Stimulated activated CD4-positive, alpha-beta T cell treated with anti-CD3 and anti-CD28 coated beads, Interleukin-1b, Interleukin-23, amount 100 ng/mL, for 48 hours (primary cell): ENCODE results near the gene CELA3B.
"Not testable (repeated sequence)": the region's sequence is repeated elsewhere in the genome, so short reads cannot be mapped to it uniquely, and the experiment has no call there.

ENCODE experiments used
- DNase-seq: peaks from one replicate; pipeline ENCODE4 v3.0.0-alpha.2; 2020

Gene CELA3B

GRCh38 chr1:21946836-21947587, 29.8 kb upstream of the CELA3B start:
- DNase-seq, result no peak

DNA sequence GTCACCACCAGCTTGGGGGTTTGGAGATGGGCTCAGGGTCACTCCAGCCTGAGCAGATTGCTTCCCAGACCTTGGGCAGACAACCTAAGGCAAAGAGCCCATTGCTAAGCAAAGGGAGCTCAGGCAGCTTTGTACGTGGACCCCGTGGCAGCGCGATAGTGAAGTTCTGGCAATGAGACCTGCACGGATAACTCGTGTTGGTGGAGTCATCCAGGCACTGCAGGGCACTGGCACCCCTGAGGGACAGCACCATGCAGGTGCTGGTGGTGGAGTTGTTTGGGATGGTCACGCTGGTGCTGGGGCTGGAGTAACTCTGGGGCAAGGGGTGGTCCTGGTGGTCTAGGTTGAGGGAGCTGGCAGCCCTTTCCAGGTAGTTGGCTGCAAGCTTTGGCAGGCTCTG, 26.1 kb upstream of the CELA3B start:
- no peak for DNase-seq

GRCh38 chr1:21951226-21951870, 25.5 kb upstream of the CELA3B start:
- DNase-seq, result no peak

DNA sequence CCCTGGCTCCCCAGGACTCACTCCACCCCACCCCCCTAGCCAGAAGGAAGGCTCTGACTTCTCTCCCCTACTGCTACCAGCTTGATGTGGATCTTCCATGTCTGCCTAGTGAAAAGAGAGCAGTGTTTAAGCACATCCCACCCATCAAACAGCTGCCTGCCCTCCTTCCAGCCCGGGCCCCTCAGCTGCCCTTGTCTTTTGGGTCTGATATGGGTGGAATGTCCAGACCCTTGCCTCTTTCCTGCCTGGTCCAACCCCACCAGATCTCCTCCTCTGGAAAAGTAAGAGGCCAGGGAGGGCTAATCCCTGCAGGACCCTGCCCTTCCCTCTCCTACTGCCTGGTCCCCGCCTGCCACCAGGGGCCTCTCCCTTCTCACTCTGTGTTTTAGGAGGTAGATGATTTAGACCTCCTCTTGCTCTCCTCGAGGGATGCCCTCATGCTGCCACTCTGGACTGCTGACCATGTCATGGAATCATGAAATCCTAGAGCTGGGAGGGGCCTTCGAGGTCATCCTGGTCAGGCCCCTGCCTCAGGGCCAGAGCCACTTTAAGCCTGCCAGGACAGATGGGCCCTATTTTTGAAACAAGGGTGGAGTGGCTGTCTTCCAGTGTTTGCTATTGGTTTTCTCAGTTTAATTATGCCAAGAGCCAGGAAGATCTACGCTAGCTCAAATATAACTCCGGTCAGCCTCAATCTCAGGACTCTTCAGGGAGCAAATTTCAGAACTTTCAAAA, 23.9 kb upstream of the CELA3B start:
- DNase-seq, result no peak

- no peak for DNase-seq
These were observed 21.8 kb upstream of the CELA3B start for GRCh38 chr1:21955058-21955457.

DNA sequence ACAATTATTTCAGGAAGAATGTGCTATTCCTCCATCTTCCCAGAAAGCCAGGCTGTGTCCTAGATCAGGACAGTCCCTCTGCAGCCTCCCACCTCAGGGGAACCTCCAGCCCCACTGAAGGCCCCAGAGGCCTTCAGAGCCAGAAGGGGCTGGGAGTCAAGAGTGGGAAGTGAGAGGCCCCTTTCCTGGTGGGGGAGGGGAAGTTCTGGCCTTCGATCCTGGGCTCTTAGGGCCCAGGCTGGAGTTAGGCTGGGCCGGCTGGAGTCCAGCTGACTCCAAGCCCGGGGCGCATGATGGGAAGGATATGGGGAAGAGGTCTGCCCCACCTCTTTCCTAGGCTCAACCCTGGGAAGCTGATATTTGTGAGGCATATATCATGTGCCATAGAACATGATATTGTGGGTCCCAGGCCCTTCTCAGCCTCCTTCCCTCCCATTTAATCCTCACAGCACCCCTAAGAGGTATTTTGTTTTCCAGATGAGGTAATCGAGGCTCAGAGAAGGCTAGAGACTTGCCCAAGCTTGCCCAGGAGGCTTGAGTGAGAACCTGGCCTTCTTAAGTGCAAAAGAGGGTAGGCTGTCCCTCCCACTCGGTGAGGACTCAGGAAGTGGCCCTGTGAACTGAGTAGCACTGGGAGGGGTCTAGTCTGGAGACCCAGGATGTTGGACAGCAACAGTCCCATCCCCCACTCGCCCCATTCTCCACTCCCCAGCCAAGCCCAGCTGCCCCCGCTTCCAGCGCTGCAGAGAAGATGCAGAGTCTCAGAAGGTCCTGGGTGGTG, 21.1 kb upstream of the CELA3B start:
- no peak for DNase-seq

- DNase-seq, result peak; percentile 39
These were observed 19.9 kb upstream of the CELA3B start for GRCh38 chr1:21956720-21957552.

DNA sequence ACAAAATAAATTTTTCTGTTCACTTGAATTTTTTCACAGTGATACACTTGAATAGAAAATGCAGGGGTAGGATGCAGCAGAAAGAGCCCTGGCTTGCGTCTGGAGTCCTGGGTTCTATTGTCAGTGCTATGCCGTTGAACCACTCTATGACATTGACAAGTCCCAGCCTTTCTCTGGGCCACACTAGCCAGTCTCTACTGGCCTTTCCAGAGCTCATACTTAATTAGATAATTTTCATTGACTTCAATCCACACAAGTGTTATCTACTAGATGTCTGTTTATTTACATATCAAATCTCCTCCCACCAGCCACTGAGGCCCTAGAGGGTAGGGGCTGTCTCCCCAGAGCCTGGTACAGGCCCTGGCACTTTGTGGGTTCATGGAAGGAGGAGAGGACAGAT, 15.5 kb upstream of the CELA3B start:
- DNase-seq, result no peak

- DNase-seq, result no peak
These were observed 15.0 kb upstream of the CELA3B start for GRCh38 chr1:21961799-21962198.

- DNase-seq, result peak; percentile 81
These were observed 13.2 kb upstream of the CELA3B start for GRCh38 chr1:21963477-21964217.

- DNase-seq, result peak; percentile 6
These were observed 10.4 kb upstream of the CELA3B start for GRCh38 chr1:21966247-21967000.

- not testable (repeated sequence) for DNase-seq
These were observed 9.6 kb upstream of the CELA3B start for GRCh38 chr1:21967216-21967615.

DNA sequence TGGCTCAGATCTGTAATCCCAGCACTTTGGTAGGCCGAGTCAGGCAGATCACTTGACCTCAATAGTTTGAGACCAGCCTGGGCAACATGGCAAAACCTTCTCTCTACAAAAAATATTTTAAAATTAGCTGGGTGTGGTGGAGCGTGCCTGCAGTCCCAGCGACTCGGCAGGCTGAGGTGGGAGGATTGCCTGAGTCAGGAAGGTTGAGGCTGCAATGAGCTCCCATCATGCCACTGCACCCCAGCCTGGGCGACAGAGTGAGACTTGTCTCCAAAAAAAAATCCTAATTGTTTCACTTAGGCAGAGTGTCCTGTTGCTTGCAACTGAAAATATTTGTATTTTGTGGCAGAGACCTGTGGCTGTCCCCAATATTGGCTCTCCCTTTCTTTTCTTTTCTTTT, 7.8 kb upstream of the CELA3B start:
- not testable (repeated sequence) for DNase-seq

DNA sequence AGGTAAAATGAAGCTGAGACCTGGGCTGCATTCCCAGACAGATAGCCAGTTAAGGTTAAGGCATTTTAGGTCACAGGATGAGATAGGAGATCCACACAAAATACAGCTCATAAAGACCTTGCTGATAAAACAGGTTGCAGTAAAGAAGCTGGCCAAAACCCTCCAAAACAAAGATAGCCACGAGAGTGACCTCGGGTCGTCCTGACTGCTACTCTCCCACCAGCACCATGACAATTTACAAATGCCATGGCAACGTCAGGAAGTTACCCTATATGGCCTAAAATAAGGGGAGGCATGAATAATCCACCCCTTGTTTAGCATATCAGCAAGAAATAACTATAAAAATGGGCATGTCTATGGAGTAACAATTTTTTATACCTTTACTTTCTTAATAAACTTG, 6.3 kb upstream of the CELA3B start:
- not testable (repeated sequence) for DNase-seq

GRCh38 chr1:21972973-21973441, 3.8 kb upstream of the CELA3B start:
- not testable (repeated sequence) for DNase-seq

- DNase-seq, result not testable (repeated sequence)
These were observed 2.9 kb upstream of the CELA3B start for GRCh38 chr1:21973948-21974347.

- DNase-seq, result not testable (repeated sequence)
These were observed 2.1 kb upstream of the CELA3B start for GRCh38 chr1:21974699-21975098.

DNA sequence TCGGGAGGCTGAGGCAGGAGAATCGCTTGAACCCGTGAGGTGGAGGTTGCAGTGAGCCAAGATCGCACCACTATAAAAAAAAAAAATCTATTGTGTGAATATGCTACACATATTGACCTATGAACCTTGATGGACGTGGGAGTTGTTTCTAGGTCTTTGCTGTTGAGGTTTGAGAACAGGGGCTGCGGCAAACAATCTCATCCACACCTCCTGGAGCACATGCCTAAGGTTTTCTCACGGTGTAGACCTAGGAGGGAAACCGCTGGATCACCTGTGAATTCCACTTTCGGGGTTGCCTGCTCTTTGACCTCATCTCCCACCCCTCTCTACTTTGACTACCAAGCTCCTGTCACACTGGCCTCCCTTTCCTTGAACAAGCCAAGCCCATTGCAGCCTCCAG, 1.5 kb upstream of the CELA3B start:
- not testable (repeated sequence) for DNase-seq

DNA sequence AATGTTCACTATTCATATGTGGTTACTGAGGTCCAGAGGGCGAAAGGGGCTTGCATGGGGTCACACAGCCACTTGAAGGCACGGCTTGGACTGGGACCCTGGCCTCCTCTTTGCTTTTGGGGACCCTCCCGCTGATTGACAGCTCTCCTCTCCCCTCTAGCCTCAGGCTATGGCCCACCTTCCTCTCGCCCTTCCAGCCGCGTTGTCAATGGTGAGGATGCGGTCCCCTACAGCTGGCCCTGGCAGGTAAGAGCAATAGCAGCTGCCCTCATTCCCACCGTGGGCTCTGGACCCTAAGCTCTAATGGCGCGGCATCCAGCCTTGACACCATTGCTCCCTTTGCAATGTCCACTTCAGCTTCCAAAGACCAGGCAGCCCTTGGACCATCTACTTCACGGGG, 1.4 kb downstream of the CELA3B start:
- not testable (repeated sequence) for DNase-seq

DNA sequence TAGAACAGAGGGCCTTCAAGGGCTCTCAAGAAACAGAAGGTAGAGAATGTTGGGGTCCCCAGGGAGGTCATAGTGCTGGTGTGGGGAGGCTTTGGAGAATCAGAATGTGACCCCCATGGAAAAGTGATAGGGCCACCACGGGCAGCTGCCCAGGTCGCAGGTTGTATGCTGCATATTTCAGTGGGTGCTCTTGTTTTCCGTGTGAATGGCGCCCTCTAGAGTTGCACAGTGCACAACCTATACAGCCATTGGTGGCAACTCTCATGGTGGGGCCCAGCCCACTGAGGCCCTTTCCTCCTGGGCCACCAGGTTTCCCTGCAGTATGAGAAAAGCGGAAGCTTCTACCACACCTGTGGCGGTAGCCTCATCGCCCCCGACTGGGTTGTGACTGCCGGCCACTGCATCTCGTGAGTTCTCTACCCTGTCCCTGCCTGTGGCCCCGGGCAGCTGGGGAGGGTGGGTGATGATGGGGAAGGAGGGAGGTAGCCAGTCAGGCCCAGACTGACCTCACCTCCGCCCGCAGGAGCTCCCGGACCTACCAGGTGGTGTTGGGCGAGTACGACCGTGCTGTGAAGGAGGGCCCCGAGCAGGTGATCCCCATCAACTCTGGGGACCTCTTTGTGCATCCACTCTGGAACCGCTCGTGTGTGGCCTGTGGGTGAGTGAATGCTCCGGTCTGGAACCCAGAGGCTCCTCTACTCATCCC, 3.8 kb downstream of the CELA3B start:
- not testable (repeated sequence) for DNase-seq
